GM23248 (cell line): ENCODE measurements around the gene VWA8.

Experiments used
- EZH2 ChIP-seq: fragments of 200-600 bp; sonication (generic); IDR thresholded peaks from 2 replicates; pipeline ENCODE4 v1.6.1; 2018; ENCODE audit warnings: antibody characterized with exemption, mild to moderate bottlenecking; ENCODE audit not compliant: insufficient read depth, poor library complexity, severe bottlenecking
- EZH2phosphoT487 ChIP-seq: fragments of 200-600 bp; sonication (generic); IDR thresholded peaks from 2 replicates; pipeline ENCODE4 v1.6.1; 2018; ENCODE audit warnings: antibody characterized with exemption, moderate library complexity, mild to moderate bottlenecking, low read depth; ENCODE audit not compliant: insufficient read depth

GRCh38 chr13:41652735-41653361 is 308.1 kb downstream of the VWA8 start:
- TF ChIP-seq EZH2 (no peak), EZH2phosphoT487 (no peak)
